Suppressor macrophage treated with lipopolysaccharide for 1 hour (primary cell): ENCODE data around the gene PPCDC.

ENCODE experiments used
- DNase-seq, 3 donors: peaks; one replicate each; pipeline ENCODE4 v3.0.0-alpha.2; 2020 to 2022

PPCDC gene

DNA sequence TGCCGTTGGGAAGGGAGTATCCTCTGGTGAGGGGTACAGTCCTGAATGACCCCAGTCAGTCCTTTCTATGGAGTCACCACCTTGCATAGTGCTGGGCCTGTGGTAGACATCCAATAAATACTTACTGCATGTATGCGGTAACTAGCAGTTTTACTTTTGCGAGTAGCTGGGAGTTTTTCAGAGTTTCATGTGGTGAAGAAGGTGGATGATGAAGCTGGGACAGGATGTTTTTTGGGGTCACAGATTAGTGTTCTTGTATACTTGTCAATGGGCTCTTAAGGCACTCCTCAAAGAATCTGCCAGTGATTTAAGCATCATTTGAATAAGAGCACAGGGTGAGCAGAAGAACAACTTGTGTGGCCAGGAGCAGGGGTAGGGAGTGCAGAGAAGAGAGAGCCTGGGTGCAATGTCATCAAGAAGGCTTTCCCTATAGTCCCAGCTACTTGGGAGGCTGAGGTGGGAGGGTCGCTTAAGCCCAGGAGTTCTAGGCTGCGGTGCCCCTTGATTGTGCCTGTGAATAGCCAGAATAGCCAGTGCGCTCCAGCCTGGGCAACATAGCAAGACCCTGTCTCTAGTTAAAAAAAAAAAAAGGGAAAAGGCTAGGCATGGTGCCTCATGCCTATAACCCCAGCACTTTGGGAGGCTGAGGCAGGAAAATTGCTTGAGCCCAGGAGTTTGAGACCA lies 22.1 kb downstream of the PPCDC start:
- DNase-seq, result no peak

DNA sequence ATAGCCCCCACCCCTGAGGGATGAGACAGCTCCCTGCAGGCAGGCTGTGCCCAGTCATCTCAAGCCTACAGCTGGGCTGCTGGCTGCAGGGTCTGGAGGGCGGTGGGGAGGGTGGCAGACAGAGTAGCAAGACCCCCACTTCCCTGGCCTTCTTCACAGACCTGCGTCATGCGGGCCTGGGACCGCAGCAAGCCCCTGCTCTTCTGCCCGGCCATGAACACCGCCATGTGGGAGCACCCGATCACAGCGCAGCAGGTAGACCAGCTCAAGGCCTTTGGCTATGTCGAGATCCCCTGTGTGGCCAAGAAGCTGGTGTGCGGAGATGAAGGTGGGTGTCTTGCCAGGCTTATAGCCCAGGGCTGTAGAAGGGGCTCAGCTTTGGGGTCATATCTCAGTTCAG lies 25.0 kb downstream of the PPCDC start:
- no peak for DNase-seq

DNA sequence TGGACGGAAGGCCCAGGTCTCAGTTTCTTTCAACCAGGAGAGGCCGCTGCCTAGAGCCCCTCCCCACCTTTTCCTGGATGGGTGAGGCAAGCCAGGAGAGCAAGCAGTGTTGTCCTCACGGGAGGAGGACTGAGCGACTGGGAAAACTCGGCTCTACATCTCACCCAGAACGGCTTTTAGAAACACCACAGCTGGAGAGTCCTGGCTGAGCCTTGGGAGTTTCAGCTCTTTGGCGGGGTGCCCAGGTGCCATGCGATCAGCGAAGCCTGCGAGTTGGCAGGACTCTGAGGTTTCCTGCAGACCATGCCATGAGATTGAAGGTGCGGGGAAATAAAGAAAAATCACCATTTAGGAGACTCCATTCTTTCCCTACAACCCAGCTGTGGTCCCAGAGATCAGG lies 26.0 kb downstream of the PPCDC start:
- no peak for DNase-seq

DNA sequence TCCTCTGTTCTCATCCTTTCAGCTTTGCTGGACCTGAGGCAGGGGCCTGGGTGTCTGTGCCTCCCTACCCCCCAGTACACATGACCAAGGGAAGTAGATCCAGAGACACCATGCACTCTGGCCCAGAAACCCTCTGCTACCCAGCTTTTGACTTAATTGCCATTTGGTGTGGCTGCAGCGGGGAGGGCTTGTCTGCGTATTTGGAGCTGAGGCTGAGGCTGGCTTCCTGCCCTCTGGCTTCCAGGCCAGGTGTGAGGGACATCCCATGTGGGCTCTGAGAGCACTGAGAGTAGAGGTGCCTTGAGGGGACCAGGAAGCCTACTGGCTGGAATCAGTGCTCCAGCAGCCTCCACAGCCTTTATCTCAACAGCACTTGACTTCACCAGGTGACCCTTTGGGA lies 26.9 kb downstream of the PPCDC start:
- no peak for DNase-seq

DNA sequence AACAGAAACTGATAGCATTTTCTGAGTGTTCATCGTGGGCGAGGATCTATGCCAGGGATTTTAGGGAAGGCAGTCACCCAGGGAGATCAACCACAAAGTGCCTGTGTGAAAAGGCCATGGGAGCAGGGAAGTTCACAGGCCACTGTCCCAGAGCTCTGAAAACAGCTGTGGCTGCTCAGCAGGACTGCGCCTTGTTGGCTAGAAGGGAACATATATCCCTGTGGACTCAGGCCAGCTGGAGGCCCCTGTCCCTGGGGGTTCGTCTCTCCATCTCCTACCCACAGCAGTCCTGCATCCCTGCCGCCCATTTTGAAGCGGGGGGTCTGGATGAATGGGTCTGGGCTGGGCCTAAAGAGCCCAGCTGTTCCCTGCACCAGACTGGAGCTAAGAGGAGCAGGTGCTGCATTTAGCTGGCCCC lies 27.8 kb downstream of the PPCDC start:
- DNase-seq, result peak; percentile 44 to 71 (median 65)

DNA sequence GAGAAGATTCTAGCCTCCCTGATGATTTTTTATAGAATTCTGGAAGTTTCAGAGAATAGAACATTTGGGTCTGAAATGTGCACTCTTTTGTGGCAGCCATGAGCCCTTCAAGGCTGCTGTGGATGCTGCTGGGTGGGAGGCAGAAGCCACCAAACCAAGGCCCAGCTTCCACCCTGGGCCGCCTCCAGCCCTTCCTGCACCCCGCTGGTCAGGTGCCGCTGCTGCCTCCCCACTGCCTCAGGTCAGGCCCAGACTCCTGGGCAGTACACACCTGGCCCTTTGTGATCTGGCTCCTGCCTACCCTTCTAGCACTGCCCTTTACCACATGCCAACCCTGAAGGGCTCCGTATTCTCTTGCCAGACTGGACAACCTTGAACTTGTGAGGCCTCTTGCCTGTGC lies 28.3 kb downstream of the PPCDC start:
- no peak for DNase-seq

DNA sequence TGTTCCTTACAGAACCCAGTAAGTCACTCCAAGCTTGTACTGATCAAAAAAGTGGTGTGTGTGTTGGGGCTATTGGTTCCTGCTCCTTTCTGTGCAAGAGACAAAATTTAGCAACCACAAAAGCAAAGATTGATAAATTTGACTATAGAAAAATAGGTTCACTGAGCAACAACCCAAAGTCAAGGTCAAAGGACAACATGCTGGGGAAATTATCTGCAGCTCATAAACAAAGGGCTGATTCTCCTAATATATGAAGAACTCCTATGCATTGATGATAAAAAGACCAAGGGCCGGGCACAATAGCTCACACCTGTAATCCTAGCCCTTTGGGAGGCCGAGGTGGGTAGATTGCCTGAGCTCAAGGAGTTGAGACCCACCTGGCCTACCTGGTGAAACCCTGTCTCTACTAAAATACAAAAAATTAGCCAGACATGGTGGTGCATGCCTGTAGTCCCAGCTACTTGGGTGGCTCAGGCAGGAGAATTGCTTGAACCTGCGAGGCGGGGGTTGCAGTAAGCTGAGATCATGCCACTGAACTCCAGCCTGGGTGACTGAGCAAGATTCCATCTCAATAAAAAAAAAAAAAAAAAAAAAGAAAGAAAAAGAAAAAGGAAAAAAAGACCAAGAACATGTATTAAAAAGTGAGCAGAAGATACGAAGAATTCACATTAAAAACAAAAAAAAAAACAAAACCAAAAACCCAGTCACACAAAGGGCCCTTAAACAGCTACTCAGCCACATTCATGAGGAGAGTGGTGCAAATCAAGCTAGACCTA lies 29.8 kb downstream of the PPCDC start:
- DNase-seq, result no peak

DNA sequence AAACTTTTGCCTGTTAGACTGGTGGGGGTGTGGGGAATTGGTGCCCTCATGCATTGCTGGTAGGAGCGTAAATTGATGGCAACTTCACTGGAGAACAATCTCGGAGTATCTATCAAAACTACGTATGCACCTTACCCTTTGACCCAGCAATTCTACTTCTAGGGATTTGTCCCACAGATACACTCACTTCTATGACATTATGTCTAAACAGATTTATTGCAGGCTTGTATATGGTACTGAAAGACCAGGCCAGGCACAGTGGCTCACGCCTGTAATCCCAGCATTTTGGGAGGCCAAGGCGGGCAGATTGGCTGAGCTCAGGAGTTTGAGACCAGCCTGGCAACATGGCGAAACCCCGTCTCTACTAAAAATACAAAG lies 30.3 kb downstream of the PPCDC start:
- no peak for DNase-seq

DNA sequence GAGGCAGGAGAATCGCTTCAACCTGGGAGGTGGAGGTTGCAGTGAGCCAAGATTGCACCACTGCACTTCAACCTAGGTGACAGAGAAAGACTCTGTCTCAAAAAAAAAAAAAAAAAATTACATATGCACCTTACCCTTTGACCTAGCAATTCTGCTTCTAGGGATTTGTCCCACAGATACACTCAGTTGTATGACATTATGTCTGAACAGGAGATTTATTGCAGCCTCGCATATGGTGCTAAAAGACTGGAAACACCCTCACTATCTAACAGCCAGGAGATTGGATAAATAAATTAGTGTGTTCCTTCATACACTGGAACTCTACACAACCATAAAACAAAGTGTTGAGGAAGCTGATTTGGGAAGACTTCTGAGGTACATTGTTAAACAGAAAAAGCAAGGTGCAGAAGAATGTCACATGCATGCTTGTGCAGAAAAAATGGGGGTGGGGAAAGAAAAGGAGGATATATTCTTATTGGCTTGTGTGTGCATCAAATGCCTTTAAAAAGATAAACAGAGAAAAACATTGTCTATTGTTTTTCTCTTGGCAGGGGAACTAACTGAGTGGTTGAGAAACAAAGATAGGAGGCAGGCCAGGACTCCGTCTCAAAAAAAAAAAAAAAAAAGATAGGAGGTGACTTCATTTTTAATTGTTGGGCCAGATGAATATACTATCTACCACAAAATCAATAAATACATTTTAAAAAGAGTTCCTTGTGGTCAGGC lies 30.9 kb downstream of the PPCDC start:
- no peak for DNase-seq

DNA sequence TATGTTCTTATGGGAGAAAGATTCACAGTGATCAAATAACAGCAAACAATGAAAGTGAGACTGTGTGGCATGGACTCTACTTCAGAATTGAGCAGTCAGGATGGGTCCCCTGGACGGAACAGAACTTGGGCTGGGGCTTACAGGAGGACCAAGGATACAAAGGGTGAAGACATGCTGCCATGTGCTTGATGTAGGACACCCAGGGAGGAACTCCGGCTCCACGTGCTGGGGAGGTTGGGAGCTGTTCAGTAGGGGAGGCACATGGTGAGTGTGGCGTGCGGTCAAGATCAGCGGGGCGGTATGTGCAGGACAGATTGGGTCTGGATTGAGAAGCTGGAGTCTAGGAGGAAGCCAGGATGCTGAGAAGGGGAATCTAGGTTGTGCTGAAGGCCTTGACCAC lies 32.6 kb downstream of the PPCDC start:
- DNase-seq, result no peak

DNA sequence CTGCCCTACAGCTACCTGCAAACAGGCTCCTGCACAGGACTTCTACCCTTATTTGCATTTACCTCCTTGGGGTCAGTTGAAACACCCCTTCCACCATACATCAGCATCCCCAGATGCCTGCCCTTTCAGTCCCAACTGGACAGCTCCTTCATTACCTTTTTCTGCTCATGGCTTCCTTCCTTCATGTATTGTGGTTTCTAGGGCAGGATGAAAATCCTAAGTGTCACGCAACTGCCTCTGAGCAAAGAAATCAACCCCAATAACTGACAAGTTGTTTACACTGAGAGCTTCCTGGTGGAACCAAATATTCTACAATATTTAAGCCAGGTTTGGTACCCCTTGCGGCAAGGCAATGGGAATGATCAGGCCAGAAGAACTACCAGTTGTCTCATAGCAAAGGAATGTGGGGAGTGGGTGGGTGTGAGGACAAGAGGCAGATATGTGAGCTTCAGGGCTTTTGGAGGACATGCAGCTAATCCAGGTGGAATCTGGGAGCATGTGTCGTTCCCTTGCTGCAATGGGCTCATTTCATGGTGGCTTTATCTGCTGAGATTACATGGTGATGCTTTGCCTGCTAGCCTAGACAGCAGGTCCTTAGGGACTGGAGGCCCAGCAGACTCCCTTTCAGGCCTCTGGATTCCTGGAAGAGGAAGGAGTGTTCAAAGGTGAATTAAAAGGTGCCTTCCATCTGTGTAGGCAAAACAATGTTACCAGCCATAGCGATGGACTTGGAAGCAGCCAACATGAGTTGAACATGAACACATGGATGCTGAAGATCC lies 34.9 kb downstream of the PPCDC start:
- DNase-seq, result no peak

DNA sequence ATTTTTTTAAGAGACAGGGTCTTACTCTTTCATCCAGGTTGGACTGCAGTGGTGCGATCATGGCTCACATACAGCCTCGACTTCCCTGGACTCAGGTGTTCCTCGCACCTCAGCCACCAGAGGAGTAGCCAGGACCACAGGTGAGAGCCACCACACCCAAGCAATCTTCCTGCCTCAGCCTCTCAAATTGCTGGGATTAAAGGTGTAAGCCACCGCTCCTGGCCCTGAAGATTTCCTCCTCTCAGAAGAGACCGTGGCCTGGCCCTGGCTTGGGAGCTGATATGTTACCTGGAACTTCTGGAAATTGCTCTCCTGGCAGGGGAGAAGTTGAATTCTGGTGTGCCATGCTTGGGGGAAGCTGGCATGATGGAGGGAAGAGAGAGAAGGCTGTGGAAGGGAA lies 36.2 kb downstream of the PPCDC start:
- no peak for DNase-seq

DNA sequence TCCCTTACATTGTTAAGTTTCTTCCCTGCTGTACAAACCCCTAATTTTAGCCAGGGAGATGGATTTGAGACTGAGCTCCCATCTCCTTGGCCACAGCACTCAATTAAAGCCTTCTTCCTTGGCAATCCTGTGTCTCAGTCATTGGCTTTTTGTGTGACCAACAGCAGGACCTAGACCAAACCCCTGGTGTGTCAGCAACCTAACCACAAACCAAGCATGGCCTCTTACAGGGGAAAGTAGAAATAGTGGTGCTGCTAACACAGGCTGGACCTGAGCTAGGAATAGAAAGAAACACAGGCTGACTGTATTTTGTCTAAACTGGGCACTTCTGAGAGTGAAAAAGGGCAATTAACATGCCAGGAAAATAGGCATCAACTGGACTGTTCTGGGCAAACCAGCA lies 37.9 kb downstream of the PPCDC start:
- peak; percentile 44 to 66 (median 66) for DNase-seq

DNA sequence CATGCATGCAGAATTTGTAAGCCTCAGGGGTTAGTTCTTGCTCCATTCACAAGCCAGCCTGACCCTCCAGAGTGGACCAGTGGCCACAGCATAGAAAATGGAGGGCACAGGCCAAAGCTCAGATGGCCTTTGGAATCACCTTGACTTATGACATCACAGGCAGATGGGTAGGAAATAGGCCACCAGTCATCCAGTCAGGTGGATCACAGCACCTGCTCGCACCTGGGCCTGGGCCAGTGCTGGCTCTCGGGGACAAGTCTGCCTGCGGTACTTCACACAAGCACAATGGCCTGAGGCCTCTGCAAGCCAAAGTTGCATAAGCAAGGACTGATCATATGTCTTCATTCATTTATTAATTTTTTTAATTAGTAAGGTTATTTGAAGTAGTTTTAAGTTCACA lies 39.3 kb downstream of the PPCDC start:
- no peak for DNase-seq

DNA sequence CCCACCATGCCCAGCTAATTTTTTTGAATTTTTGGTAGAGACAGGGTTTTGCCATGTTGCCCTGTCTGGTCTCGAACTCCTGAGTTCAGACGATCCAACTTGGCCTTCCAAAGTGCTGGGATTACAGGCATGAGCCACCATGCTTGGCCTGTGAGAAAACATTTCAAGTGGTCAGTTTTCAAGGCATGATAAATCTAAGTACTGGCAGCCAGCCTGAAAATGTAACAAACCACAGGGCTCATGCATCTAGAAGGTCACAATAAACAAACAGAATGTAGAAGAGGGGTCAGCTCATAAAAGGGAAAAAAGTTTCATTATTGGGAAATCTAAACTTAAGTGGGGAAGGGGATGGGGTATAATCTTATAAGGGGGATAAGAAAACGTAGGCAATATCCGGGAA lies 39.9 kb downstream of the PPCDC start:
- no peak for DNase-seq

DNA sequence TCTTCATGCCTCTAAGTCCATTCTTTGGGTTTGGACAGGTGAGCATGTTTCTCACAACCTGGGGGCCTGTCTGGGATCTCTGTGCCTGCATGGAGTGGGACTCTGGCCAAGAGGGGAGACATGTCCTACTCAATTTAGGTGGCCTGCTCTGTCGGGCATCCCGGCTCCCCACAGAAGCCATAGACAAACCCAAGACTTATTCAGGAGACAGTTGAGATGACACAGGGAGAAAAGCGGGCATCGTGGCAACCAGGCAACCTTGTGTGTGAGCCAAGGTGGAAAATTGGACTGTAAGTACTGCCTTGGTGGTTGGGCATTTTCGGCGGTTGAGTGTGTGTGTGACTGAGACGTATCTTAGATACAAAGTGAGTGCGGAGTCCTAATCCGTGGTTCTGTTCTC lies 40.5 kb downstream of the PPCDC start:
- DNase-seq, result no peak

DNA sequence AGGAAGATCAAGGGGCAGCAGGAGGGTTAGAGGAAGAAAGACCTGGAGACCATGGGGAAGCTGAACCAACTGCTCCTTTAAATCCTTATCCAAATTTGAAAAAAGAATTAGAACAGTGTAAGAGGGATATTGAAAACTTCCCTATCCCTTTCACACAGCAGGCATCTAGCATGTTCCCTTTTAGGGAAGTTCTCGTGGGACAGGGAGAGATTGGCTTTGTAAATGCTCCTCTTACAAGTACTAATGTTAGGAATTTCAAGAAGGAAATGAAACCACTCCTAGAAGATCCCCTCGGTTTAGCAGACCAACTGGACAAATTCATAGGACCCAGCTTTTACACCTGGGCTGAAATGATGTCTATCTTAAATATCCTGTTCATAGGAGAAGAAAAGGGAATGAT lies 41.5 kb downstream of the PPCDC start:
- peak; percentile 56 to 70 (median 60) for DNase-seq

DNA sequence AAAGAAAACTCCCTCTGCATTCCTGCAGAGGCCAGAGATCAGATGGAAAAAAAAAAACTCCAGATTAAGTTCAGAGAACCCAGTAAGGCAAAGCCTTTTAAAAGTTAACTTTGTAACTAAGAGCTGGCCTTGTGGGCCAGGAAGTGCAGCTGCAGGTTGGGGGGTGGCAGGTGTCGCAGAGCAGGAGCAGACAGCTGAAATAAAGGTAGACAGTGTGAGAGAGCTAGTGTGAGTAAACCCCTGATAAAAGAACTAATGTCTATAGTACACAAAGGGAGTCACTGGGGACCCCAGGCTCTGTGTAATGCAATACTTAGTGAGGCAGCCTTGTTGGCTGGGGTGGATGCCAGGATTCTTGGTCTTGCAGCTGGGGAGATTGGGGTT lies 42.1 kb downstream of the PPCDC start:
- no peak for DNase-seq

DNA sequence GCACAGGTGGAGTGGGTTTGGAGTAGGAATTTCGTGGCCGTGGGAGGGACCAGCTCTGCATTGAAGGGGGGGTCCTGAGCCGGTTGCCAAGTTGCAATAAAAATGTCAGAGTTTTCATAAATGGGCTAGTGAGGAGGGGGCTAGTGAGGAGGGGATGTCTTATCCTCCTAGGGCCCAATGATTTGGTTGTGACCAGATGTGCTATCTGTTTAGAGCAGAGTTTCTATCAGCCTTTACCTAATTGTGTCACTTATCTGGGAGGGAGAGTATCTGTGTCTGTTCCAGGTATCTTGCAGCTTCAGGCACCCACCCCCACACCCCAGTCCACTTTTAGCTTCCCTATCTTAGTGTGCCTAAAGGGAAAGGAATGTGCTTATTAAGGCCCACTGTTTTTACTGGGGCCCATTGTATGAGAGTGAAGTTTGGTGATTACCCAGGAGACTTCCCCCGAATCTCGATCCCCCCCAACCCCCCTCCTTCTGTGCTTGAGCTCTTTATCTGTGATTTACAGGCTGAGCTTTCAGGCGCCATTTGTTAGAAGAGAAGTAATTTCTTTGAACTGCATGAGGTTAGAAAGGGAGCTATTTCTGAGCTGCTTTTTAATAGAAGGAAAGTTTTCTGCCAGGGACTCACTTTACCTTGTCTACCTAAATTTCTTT lies 42.6 kb downstream of the PPCDC start:
- DNase-seq, result no peak

DNA sequence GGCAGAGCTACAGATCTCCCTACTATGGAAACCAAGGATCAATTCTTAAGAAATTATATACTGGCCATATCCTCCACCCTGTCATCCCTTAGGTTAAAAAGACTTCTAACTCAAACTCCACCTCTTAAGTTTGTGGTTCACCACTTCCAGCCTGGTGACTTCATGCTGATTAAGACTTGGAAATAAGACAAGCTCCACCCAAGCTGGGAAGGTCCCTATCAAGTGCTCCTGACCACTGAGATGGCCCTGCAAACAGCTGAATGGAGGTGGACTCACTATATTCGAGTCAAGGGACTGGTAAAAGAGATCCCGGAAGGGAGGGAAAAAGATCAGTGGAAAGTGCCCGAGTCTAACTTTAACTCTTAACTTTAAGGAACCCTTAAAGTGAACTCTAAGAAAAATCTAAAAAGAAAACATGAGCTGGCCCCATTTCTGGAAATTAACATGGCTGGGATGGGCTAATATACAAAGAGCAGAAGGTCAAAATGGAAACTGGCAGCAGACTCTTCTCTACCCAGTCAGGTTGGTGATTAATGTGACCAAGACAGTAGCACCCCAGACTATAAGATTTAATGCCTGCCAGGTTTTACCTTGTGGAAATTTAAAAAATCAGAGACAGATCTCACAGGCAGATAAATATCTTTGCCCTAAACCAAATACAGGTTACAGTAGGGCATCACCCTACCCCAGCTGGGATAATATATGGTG lies 43.9 kb downstream of the PPCDC start:
- DNase-seq, result peak; percentile 87 to 92 (median 90)

DNA sequence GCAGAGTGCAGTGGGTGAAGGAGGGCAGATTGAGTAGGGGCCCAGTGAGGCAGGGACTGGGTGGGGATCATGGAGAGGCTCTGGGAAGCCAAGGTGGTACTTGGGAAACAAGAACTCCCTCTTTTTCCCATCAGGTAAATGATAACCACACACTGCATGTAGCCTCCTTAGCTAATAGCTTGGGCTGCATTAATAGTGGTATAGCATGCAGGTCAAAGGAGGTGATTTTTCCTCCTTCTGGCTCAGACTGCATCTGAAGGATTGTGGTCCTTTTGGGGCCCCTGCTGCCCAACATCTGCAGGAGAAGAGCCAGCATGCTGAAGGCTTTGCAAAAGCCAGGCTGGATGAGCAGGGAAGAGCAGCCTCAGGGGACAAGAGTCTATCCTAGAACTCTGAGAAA lies 45.4 kb downstream of the PPCDC start:
- no peak for DNase-seq

DNA sequence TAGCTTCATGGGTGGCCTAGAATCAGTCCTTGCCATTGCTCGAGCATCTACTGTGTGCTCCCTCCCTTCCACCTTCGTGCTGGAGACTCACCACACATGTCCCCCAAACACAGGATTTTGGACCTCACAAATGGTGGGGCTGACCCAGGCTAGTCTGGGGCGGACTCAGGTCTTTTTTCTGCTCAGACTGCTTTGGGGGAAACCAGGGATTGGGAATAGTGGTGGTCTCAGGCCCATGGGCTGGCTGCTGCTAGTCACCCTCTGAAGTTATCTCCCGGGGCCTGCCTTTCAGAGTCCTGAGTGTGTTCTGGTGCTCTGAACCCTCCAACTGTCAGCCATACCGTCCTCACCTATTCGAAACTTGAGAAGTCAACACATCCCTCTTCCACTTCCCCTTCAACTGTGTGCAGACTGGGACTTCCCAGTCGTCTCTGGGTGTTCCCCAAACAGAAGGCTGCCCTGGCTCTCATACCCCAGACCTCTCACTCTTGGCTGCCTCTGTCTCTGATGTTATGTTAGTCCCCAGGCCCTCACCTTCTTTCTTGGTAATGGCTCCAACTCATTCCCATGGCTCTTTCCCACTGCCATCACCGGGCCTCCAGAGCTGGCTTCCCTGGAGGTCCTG lies 46.0 kb downstream of the PPCDC start:
- peak; percentile 86 to 92 (median 89) for DNase-seq
